ENCODE measurements around the gene PLET1.

DNA sequence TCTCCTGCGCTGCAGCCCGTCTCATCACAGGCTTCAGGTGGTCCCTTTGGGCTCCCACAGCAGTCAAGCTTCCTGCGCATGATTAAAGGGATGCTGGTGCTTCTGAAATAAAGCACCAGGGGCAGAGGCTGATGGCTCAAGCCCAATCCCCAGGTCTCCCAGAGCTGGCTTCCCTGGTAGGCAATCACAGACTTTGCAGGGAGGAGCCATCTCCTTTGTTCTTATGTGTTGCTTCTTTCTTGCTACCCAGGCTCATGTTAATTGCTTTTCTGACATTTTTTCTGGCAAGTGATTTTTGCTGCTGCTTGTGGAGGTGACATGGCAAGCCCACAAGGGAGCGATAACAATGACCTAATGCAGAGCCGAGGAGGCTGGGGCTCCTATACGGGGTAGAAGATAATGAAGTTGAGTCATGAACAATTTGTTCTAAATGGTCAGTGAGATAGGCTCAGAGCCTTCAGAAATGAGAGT is 25.2 kb upstream of the PLET1 start:
- TF ChIP-seq, protein P1, sequence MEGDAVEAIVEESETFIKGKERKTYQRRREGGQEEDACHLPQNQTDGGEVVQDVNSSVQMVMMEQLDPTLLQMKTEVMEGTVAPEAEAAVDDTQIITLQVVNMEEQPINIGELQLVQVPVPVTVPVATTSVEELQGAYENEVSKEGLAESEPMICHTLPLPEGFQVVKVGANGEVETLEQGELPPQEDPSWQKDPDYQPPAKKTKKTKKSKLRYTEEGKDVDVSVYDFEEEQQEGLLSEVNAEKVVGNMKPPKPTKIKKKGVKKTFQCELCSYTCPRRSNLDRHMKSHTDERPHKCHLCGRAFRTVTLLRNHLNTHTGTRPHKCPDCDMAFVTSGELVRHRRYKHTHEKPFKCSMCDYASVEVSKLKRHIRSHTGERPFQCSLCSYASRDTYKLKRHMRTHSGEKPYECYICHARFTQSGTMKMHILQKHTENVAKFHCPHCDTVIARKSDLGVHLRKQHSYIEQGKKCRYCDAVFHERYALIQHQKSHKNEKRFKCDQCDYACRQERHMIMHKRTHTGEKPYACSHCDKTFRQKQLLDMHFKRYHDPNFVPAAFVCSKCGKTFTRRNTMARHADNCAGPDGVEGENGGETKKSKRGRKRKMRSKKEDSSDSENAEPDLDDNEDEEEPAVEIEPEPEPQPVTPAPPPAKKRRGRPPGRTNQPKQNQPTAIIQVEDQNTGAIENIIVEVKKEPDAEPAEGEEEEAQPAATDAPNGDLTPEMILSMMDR (IDR thresholded peaks at IDR 0.05): no peak
- no peak for TF ChIP-seq ZFX (IDR thresholded peaks at IDR 0.05; ENCODE audit: borderline replicate concordance)

Data from 22Rv1 (cell line).